ENCODE results near the gene MATR3.

DNA sequence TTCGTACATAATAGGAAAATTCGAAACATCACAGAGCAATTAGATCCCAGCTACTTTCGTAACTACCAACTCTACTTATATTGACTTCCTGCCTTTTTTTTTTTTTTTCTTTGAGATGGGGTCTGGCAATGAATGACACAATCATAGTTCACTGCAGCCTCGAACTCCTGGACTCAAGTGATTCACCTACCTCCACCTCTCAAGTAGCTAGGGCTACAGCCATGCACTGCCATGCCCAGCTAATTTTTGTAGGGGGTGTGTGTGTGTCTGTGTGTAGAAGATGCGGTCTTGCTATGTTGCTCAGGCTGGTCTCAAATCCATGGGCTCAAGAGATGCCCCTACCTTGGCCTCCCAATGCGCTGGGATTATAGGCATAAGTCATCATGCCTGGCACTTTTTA, 42.3 kb downstream of the MATR3 start:
- no peak for TF ChIP-seq EP300 (conservative IDR thresholded peaks at IDR 0.05; ENCODE audit: poor library complexity, severe bottlenecking)
- TF ChIP-seq CTCF (IDR thresholded peaks at IDR 0.05; ENCODE audit: poor library complexity, severe bottlenecking) = no peak
- TF ChIP-seq EZH2 (IDR thresholded peaks at IDR 0.05; ENCODE audit: borderline replicate concordance, insufficient read depth, low read length, poor library complexity, severe bottlenecking) = no peak
- TF ChIP-seq POLR2AphosphoS5 (IDR thresholded peaks at IDR 0.05) = no peak
- no peak for TF ChIP-seq REST (IDR thresholded peaks at IDR 0.05; ENCODE audit: borderline replicate concordance)
- TF ChIP-seq RAD21 (conservative IDR thresholded peaks at IDR 0.05) = no peak
- TF ChIP-seq SMC3 (conservative IDR thresholded peaks at IDR 0.05; ENCODE audit: poor library complexity) = no peak
- no peak for TF ChIP-seq TAF1 (IDR thresholded peaks at IDR 0.05; ENCODE audit: low read depth)
- no peak for TF ChIP-seq MXI1 (conservative IDR thresholded peaks at IDR 0.05; ENCODE audit: poor library complexity, severe bottlenecking)
